Uterus (tissue), 2 donors: ENCODE measurements around the gene MAP7D1.

ENCODE experiments used
- CTCF ChIP-seq, 4 experiments: fragments of 200-600 bp in 2 of 4; fragments of 450-650 bp in 2 of 4; sonication (generic) in 2 of 4; IDR thresholded peaks; one replicate each; pipeline ENCODE4 v1.5.1; 2016 to 2019; ENCODE audit warnings: antibody characterized with exemption in 4 of 4, mild to moderate bottlenecking in 2 of 4, moderate library complexity in 1 of 4
- POLR2A ChIP-seq, 2 donors: fragments of 450-650 bp; IDR thresholded peaks; one replicate each; pipeline ENCODE4 v1.6.1; 2016; ENCODE audit warnings: antibody characterized with exemption in 2 of 2, mild to moderate bottlenecking in 1 of 2, moderate library complexity in 1 of 2

GRCh38 chr1:36198641-36199040, 42.7 kb downstream of the MAP7D1 start:
- TF ChIP-seq POLR2A (IDR thresholded peaks at IDR 0.05) (no peak), CTCF (IDR thresholded peaks at IDR 0.05) (no peak)
